Endothelial cell of umbilical vein (primary cell): ENCODE data around the gene PFDN4. TPM values are rescaled to one million over a fixed set of nuclear protein-coding genes. Genes with fewer than 3 reads are reported as not detected.

Experiments used
- BruUV-seq: library from RNA; stranded (reverse); fragments of 400-500 nt; replicated peaks from 2 replicates; lab custom pipeline; 2021; lab: Mats Ljungman, UMichigan
- CTCF ChIA-PET: fragments of 300-600, 350-600 bp; sonication (Branson Sonifier 250); formaldehyde crosslinking; loops from one replicate; lab custom pipeline; 2021; ENCODE audit warnings: antibody characterized with exemption, inconsistent platforms; lab: Charles Lee
- POLR2A ChIA-PET: fragments of 300-600, 350-600 bp; sonication (Branson Sonifier 250); formaldehyde crosslinking; loops from one replicate; lab custom pipeline; 2021; ENCODE audit warnings: antibody characterized with exemption, inconsistent platforms; lab: Charles Lee
- DNase-seq: peaks from one replicate; pipeline ENCODE4 v3.0.0-alpha.2; 2011; ENCODE audit warnings: low read depth, low spot score
- FAIRE-seq: peaks from 2 replicates; lab custom pipeline; 2011; peaks lifted over from hg19 to GRCh38; lab: Jason Lieb, UNC
- H2AFZ ChIP-seq: 2 replicates; pipeline ENCODE4 v1.6.0; 2012; ENCODE audit warnings: low read depth, low read length, control low read depth, inconsistent platforms
- H3K27ac ChIP-seq: 2 replicates; pipeline ENCODE4 v1.5.1; 2011; ENCODE audit warnings: low read depth, mild to moderate bottlenecking, control low read depth, low read length, moderate library complexity; ENCODE audit not compliant: insufficient read depth
- H3K27me3 ChIP-seq, 2 experiments: 2 replicates each; pipeline versions ENCODE4 v1.6.0 to v1.6.1; 2011; ENCODE audit warnings: low read length in 2 of 2, mixed read lengths in 1 of 2; ENCODE audit not compliant: control insufficient read depth in 2 of 2, insufficient read depth in 2 of 2
- H3K36me3 ChIP-seq, 2 experiments: 2 replicates in 1 of 2; 3 replicates in 1 of 2; pipeline ENCODE4 v1.5.1; 2011; ENCODE audit warnings: low read length in 2 of 2, mild to moderate bottlenecking in 1 of 2, moderate library complexity in 1 of 2; ENCODE audit not compliant: control insufficient read depth in 2 of 2, insufficient read depth in 2 of 2; ENCODE audit errors: extremely low read depth in 1 of 2
- H3K4me1 ChIP-seq: 3 replicates; pipeline ENCODE4 v1.5.1; 2011; ENCODE audit warnings: mild to moderate bottlenecking, low read length; ENCODE audit not compliant: control insufficient read depth, insufficient read depth; ENCODE audit errors: extremely low read depth
- H3K4me2 ChIP-seq: 2 replicates; pipeline ENCODE4 v1.6.1; 2011; ENCODE audit warnings: low read length, control low read depth, mixed read lengths; ENCODE audit not compliant: insufficient read depth
- H3K4me3 ChIP-seq, 3 experiments: fragments of 200-600 bp in 1 of 3; sonication (generic), shearing (Covaris generic) in 1 of 3; replicated peaks in 1 of 3; 2 replicates each; pipeline ENCODE4 v1.5.1; 2011 to 2016; ENCODE audit warnings: control low read depth in 3 of 3, low read length in 3 of 3, mild to moderate bottlenecking in 2 of 3, inconsistent platforms in 1 of 3, low read depth in 1 of 3, moderate library complexity in 1 of 3; ENCODE audit not compliant: insufficient read depth in 1 of 3
- H3K79me2 ChIP-seq: 2 replicates; pipeline ENCODE4 v1.6.0; 2012; ENCODE audit warnings: low read length, inconsistent platforms; ENCODE audit not compliant: control insufficient read depth, insufficient read depth
- H3K9ac ChIP-seq: replicated peaks from 2 replicates; pipeline ENCODE3; 2011; ENCODE audit warnings: low read length, control low read depth; ENCODE audit not compliant: insufficient read depth; ENCODE audit errors: extremely low read depth
- H3K9me1 ChIP-seq: replicated peaks from 3 replicates; pipeline ENCODE4 v1.6.0; 2011; ENCODE audit warnings: mild to moderate bottlenecking, low read length; ENCODE audit not compliant: control insufficient read depth, insufficient read depth; ENCODE audit errors: extremely low read depth
- H3K9me3 ChIP-seq: replicated peaks from 2 replicates; pipeline ENCODE4 v1.5.1; 2012; ENCODE audit warnings: low read length, inconsistent platforms; ENCODE audit not compliant: control insufficient read depth, insufficient read depth
- H4K20me1 ChIP-seq: replicated peaks from 2 replicates; pipeline ENCODE3; 2011; ENCODE audit warnings: mild to moderate bottlenecking, low read length; ENCODE audit not compliant: control insufficient read depth, insufficient read depth; ENCODE audit errors: extremely low read depth
- CTCF ChIP-seq, 2 donors: IDR thresholded peaks; 1 replicate in 1 of 2; 2 replicates in 1 of 2; pipeline ENCODE4 v1.5.1; 2011; ENCODE audit warnings: low read length in 2 of 2, mild to moderate bottlenecking in 2 of 2, moderate library complexity in 2 of 2, control low read depth in 1 of 2, inconsistent platforms in 1 of 2, low read depth in 1 of 2; ENCODE audit not compliant: insufficient read depth in 1 of 2; ENCODE audit errors: extremely low read depth in 1 of 2
- EZH2 ChIP-seq: IDR thresholded peaks from 2 replicates; pipeline ENCODE4 v1.6.1; 2012; ENCODE audit warnings: borderline replicate concordance, low read depth, mild to moderate bottlenecking, moderate library complexity, low read length, inconsistent platforms; ENCODE audit not compliant: severe bottlenecking
- FOS ChIP-seq: IDR thresholded peaks from 2 replicates; pipeline ENCODE4 v1.6.1; 2011; ENCODE audit warnings: mild to moderate bottlenecking, low read length, moderate library complexity, borderline replicate concordance; ENCODE audit not compliant: insufficient read depth
- GATA2 ChIP-seq: IDR thresholded peaks from 2 replicates; pipeline ENCODE4 v1.7.0; 2011; ENCODE audit warnings: low read depth, mild to moderate bottlenecking, moderate library complexity, mixed read lengths, low read length; ENCODE audit not compliant: insufficient read length, insufficient read depth
- JUN ChIP-seq: IDR thresholded peaks from 2 replicates; pipeline ENCODE4 v1.6.1; 2011; ENCODE audit warnings: borderline replicate concordance, low read depth; ENCODE audit not compliant: insufficient read length, insufficient read depth
- MAX ChIP-seq: IDR thresholded peaks from 2 replicates; pipeline ENCODE4 v1.6.1; 2011; ENCODE audit not compliant: insufficient read depth, insufficient read length
- MYC ChIP-seq: IDR thresholded peaks from one replicate; pipeline ENCODE4 v1.6.1; 2011; ENCODE audit warnings: mild to moderate bottlenecking, low read depth, low read length
- POLR2A ChIP-seq: IDR thresholded peaks from 2 replicates; pipeline ENCODE4 v1.6.1; 2012; ENCODE audit warnings: low read depth, mild to moderate bottlenecking, control low read depth, low read length
- POLR2AphosphoS5 ChIP-seq: IDR thresholded peaks from 2 replicates; pipeline ENCODE4 v1.6.1; 2012; ENCODE audit warnings: low read depth, mild to moderate bottlenecking, control low read depth, low read length, moderate library complexity; ENCODE audit not compliant: insufficient read depth
- dilution Hi-C: fragments of 300-500 bp; cut with MboI; formaldehyde crosslinking; loops from one replicate; pipeline ENCODE4 v1.15.0; 2019; ENCODE audit warnings: low sequenced_read_pairs; ENCODE audit not compliant: extremely low pct_ligation_motif_present
- intact Hi-C: fragments of 100-400 bp; cut with micrococcal nuclease; formaldehyde crosslinking; loops from one replicate; pipeline ENCODE4 v1.10.0; 2022
- polyA plus RNA-seq, 4 experiments: library from polyadenylated mRNA; depleted of rRNA in 3 of 4; stranded (reverse) in 3 of 4; unstranded in 1 of 4; fragments of >200 nt; gene quantifications; 2 replicates each; pipeline versions ENCODE4 v1.2.1 to v1.2.3, GENCODE V29; 2011 to 2012; ENCODE audit warnings: missing spikeins in 1 of 4
- total RNA-seq: library from RNA; stranded (reverse); gene quantifications from 2 replicates; pipeline ENCODE4 v1.2.3, GENCODE V29; 2021

Gene PFDN4
- total and polyA plus RNA-seq, 2 donors (not counting 3 experiments of a cell fraction or from before 2014, with no cell fraction given) = 17.5 to 44.2 TPM

GRCh38 chr20:54228841-54229240 is 21.0 kb downstream of the PFDN4 start:
- Histone ChIP-seq H4K20me1 (no peaks in the 10 kb centered on the region), H3K9ac (no peak overlapping the region), H2AFZ (no peak overlapping the region), H3K4me2 (no peak overlapping the region), H3K79me2 (no peaks in the 10 kb centered on the region), H3K27ac (no peak overlapping the region), H3K4me3 (no peak overlapping the region), H3K9me3 (no peaks in the 10 kb centered on the region), H3K4me1 (no peaks in the 10 kb centered on the region), H3K36me3 (no peaks in the 10 kb centered on the region), H3K9me1 (no peaks in the 10 kb centered on the region), H3K27me3 (no peaks in the 10 kb centered on the region)
- intact Hi-C loops = no loop called here
- no TSS peak for BruUV-seq
- ChIA-PET POLR2A (no interaction called here), CTCF (no interaction called here)
- TF ChIP-seq POLR2A = no peak
- TF ChIP-seq MAX = no peak
- dilution Hi-C loops = no loop called here
- DNase-seq (no peak), FAIRE-seq (no peak)

GRCh38 chr20:54229566-54230160 is 21.8 kb downstream of the PFDN4 start:
- intact Hi-C loops = no loop called here
- BruUV-seq = no TSS peak
- no peaks in the 10 kb centered on the region for H4K20me1 ChIP-seq

More at GRCh38 chr20:54229566-54230160, 21.8 kb downstream of the PFDN4 start:
- H3K4me2 ChIP-seq = no peak overlapping the region
- dilution Hi-C loops = no loop called here
- CTCF ChIA-PET = no interaction called here
- H3K9me3 ChIP-seq = no peaks in the 10 kb centered on the region
- no peak overlapping the region for H3K4me3 ChIP-seq
- no peaks in the 10 kb centered on the region for H3K36me3 ChIP-seq
- no peaks in the 10 kb centered on the region for H3K9me1 ChIP-seq
- H3K27ac ChIP-seq = no peak overlapping the region
- no peak overlapping the region for H3K9ac ChIP-seq
- H3K4me1 ChIP-seq = no peaks in the 10 kb centered on the region
- no peak overlapping the region for H2AFZ ChIP-seq
- FAIRE-seq (no peak), DNase-seq (no peak)
- no peaks in the 10 kb centered on the region for H3K27me3 ChIP-seq
- no peaks in the 10 kb centered on the region for H3K79me2 ChIP-seq
- TF ChIP-seq GATA2 = no peak
- no peak for TF ChIP-seq POLR2AphosphoS5
- no peak for TF ChIP-seq MAX
- no peak for TF ChIP-seq MYC
- TF ChIP-seq JUN = no peak
- TF ChIP-seq EZH2 = no peak
- no peak for TF ChIP-seq FOS
- no peak for TF ChIP-seq POLR2A
- TF ChIP-seq CTCF (IDR thresholded peaks at IDR 0.05; ENCODE audit: extremely low read depth in 1 of 2, insufficient read depth in 1 of 2, low read depth in 1 of 2, low read length in 2 of 2) = no peak
- POLR2A ChIA-PET = no interaction called here
